Measurements from ENCODE around the gene MAP7.

MAP7 gene

GRCh38 chr6:136564180-136564579 lies 14.0 kb upstream of the MAP7 start:
- no peak for DNase-seq (ENCODE audit: low read depth)

- no peak for DNase-seq (ENCODE audit: low read depth)
Measured at GRCh38 chr6:136563386-136564152, 13.3 kb upstream of the MAP7 start.

- DNase-seq (ENCODE audit: low read depth), result no peak
Measured at GRCh38 chr6:136562211-136562610, 12.0 kb upstream of the MAP7 start.

GRCh38 chr6:136553166-136553787 lies 3.1 kb upstream of the MAP7 start:
- no peak for DNase-seq (ENCODE audit: low read depth)

- no peak for DNase-seq (ENCODE audit: low read depth)
Measured at GRCh38 chr6:136552054-136552453, 1.8 kb upstream of the MAP7 start.

GRCh38 chr6:136551103-136551502 lies 881 bp upstream of the MAP7 start:
- no peak for DNase-seq (ENCODE audit: low read depth)

- DNase-seq (ENCODE audit: low read depth), result no peak
Measured at GRCh38 chr6:136550045-136550329, 235 bp downstream of the MAP7 start.

- DNase-seq (ENCODE audit: low read depth), result no peak
Measured at GRCh38 chr6:136549300-136550044, 750 bp downstream of the MAP7 start.

- DNase-seq (ENCODE audit: low read depth), result no peak
Measured at GRCh38 chr6:136548582-136549299, 1.5 kb downstream of the MAP7 start.

- DNase-seq (ENCODE audit: low read depth), result no peak
Measured at GRCh38 chr6:136547871-136548270, 2.4 kb downstream of the MAP7 start.

- DNase-seq (ENCODE audit: low read depth), result no peak
Measured at GRCh38 chr6:136547336-136547735, 2.9 kb downstream of the MAP7 start.

- DNase-seq (ENCODE audit: low read depth), result no peak
Measured at GRCh38 chr6:136546331-136546730, 3.9 kb downstream of the MAP7 start.

GRCh38 chr6:136544326-136544725 lies 5.9 kb downstream of the MAP7 start:
- DNase-seq (ENCODE audit: low read depth), result no peak

GRCh38 chr6:136541395-136541794 lies 8.8 kb downstream of the MAP7 start:
- DNase-seq (ENCODE audit: low read depth), result no peak

GRCh38 chr6:136539967-136540652 lies 10.1 kb downstream of the MAP7 start:
- DNase-seq (ENCODE audit: low read depth), result no peak

GRCh38 chr6:136538836-136539235 lies 11.4 kb downstream of the MAP7 start:
- no peak for DNase-seq (ENCODE audit: low read depth)

GRCh38 chr6:136535880-136536650 lies 14.2 kb downstream of the MAP7 start:
- DNase-seq (ENCODE audit: low read depth), result no peak

- DNase-seq (ENCODE audit: low read depth), result no peak
Measured at GRCh38 chr6:136535017-136535765, 15.0 kb downstream of the MAP7 start.

GRCh38 chr6:136534268-136534667 lies 16.0 kb downstream of the MAP7 start:
- DNase-seq (ENCODE audit: low read depth), result no peak

GRCh38 chr6:136533487-136533886 lies 16.7 kb downstream of the MAP7 start:
- DNase-seq (ENCODE audit: low read depth), result no peak

- DNase-seq (ENCODE audit: low read depth), result no peak
Measured at GRCh38 chr6:136532030-136532429, 18.2 kb downstream of the MAP7 start.
